ENCODE data around the gene FCRL6. TPM values are rescaled to one million over a fixed set of nuclear protein-coding genes. Genes with fewer than 3 reads are reported as not detected.

FCRL6 gene
- total RNA-seq, 2 experiments from 2014 or later, result not detected

- Mint-ChIP-seq H3K4me1 (peaks cover 12% of the 10 kb centered on the region), H3K27me3 (no peaks in the 10 kb centered on the region), H3K27ac (no peak overlapping the region), H3K4me3 (no peak overlapping the region), H3K36me3 (ENCODE audit: low read depth) (no peaks in the 10 kb centered on the region), H3K9me3 (ENCODE audit: low read depth) (no peaks in the 10 kb centered on the region)
- ChIA-PET CTCF (interaction anchor here (0.6 to 9.1 kb wide), 25 partner anchors 10 to 431 kb away, joined by 3 to 150 read pairs (median 4); partner anchors contain the start of genes DUSP23 and SLAMF8), POLR2A (no interaction called here)
- ATAC-seq (no peak), DNase-seq (no peak)
- intact Hi-C loops (cut with DNase I, micrococcal nuclease), result loop anchor here (1.0 kb wide), 2 partner anchors 92 to 208 kb away; no protein-coding TSS in a partner anchor
Measured at GRCh38 chr1:159799446-159799985, 2.6 kb upstream of the FCRL6 start.

- no peak overlapping the region for H3K4me3 Mint-ChIP-seq
- H3K27ac Mint-ChIP-seq, result no peak overlapping the region
- no peaks in the 10 kb centered on the region for H3K9me3 Mint-ChIP-seq (ENCODE audit: low read depth)
- H3K27me3 Mint-ChIP-seq, result no peaks in the 10 kb centered on the region
- ChIA-PET POLR2A (no interaction called here), CTCF (interaction anchor here (0.6 to 9.1 kb wide), 15 partner anchors 14 to 213 kb away, joined by 3 to 150 read pairs (median 5); partner anchors contain the start of genes DUSP23 and SLAMF8)
- no peaks in the 10 kb centered on the region for H3K36me3 Mint-ChIP-seq (ENCODE audit: low read depth)
- intact Hi-C loops (cut with DNase I, micrococcal nuclease), result no loop called here
- H3K4me1 Mint-ChIP-seq, result peaks cover 12% of the 10 kb centered on the region
- ATAC-seq (peak; percentile 46), DNase-seq (peak; percentile 10)
Measured at GRCh38 chr1:159800177-159800930, 1.8 kb upstream of the FCRL6 start.

- peaks cover 12% of the 10 kb centered on the region for H3K4me1 Mint-ChIP-seq
- H3K4me3 Mint-ChIP-seq, result no peak overlapping the region
- H3K27ac Mint-ChIP-seq, result no peak overlapping the region
- CTCF ChIA-PET, result interaction anchor here (0.7 to 2.5 kb wide), 6 partner anchors 11 to 348 kb away, joined by 3 to 15 read pairs (median 3); no protein-coding TSS in a partner anchor
- no peak for DNase-seq
- H3K36me3 Mint-ChIP-seq (ENCODE audit: low read depth), result no peaks in the 10 kb centered on the region
- intact Hi-C loops (cut with DNase I, micrococcal nuclease), result no loop called here
- POLR2A ChIA-PET, result no interaction called here
- H3K27me3 Mint-ChIP-seq, result no peaks in the 10 kb centered on the region
- no peak for ATAC-seq
- no peaks in the 10 kb centered on the region for H3K9me3 Mint-ChIP-seq (ENCODE audit: low read depth)
Measured at GRCh38 chr1:159803956-159804689, 2.0 kb downstream of the FCRL6 start.

GRCh38 chr1:159804924-159805323 lies 2.8 kb downstream of the FCRL6 start:
- H3K4me1 Mint-ChIP-seq, result peaks cover 9% of the 10 kb centered on the region
- ChIA-PET CTCF (interaction anchor here (0.6 to 1.6 kb wide), 4 partner anchors 12 to 203 kb away, joined by 3 read pairs; no protein-coding TSS in a partner anchor), POLR2A (interaction anchor here (0.6 kb wide), 1 partner anchor 267 kb away, joined by 3 read pairs; no protein-coding TSS in a partner anchor)
- no peak overlapping the region for H3K27ac Mint-ChIP-seq
- H3K4me3 Mint-ChIP-seq, result no peak overlapping the region
- H3K9me3 Mint-ChIP-seq (ENCODE audit: low read depth), result no peaks in the 10 kb centered on the region
- no peaks in the 10 kb centered on the region for H3K27me3 Mint-ChIP-seq
- intact Hi-C loops (cut with DNase I, micrococcal nuclease), result loop anchor here in 1 of 2 experiments (5.0 kb wide), 1 partner anchor 52 kb away; no protein-coding TSS in a partner anchor
- ATAC-seq (no peak), DNase-seq (no peak)
- no peaks in the 10 kb centered on the region for H3K36me3 Mint-ChIP-seq (ENCODE audit: low read depth)

GRCh38 chr1:159815926-159816325 lies 13.8 kb downstream of the FCRL6 start:
- Mint-ChIP-seq H3K36me3 (ENCODE audit: low read depth) (no peaks in the 10 kb centered on the region), H3K4me1 (peaks cover 5% of the 10 kb centered on the region), H3K9me3 (ENCODE audit: low read depth) (no peaks in the 10 kb centered on the region), H3K4me3 (no peak overlapping the region), H3K27ac (no peak overlapping the region), H3K27me3 (no peaks in the 10 kb centered on the region)
- ChIA-PET CTCF (interaction anchor here (1.9 kb wide), 1 partner anchor 75 kb away, joined by 5 read pairs; no protein-coding TSS in a partner anchor), POLR2A (no interaction called here)
- no peak for DNase-seq
- no peak for ATAC-seq
- intact Hi-C loops (cut with DNase I, micrococcal nuclease), result no loop called here

DNA sequence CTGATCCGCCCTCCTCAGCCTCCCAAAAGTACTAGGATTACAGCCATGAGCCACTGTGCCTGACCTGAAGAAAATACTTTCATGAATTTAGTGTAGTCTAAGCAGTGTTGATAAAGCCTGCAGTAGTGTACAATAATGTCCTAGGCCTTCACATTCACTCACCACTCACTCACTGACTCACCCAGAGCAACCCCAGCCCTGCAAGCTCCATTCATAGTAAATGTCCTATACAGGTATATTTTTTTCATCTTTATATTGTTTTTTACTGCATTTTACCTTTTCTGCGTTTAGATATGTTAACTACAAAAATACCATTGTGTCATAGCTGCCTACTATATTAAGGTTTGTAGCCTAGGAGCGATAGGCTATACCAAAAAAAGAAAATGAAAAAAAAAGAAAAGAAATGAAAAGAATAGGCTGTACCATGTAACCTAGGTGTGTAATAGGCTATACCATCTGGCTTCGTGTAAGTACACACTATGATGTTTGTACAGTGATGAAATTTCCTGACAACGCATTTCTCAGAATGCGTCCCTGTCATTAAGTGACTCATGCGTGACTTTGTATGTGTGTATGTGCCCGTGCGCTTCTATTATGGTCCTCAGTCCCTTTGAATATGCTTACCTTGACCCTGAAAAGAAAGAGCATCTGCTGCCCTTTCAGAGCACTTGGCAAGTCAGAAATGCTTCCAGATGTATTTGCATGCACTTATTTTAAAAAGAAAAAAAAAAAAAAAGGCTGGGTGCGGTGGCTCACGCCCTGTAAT lies 15.3 kb downstream of the FCRL6 start:
- Mint-ChIP-seq H3K9me3 (ENCODE audit: low read depth) (no peaks in the 10 kb centered on the region), H3K36me3 (ENCODE audit: low read depth) (no peaks in the 10 kb centered on the region), H3K4me1 (peaks cover 5% of the 10 kb centered on the region), H3K27ac (no peak overlapping the region), H3K4me3 (no peak overlapping the region), H3K27me3 (no peaks in the 10 kb centered on the region)
- ATAC-seq (peak; percentile 51), DNase-seq (no peak)
- CTCF ChIA-PET, result interaction anchor here (0.8 to 1.9 kb wide), 3 partner anchors 22 to 73 kb away, joined by 3 to 5 read pairs (median 4); no protein-coding TSS in a partner anchor
- intact Hi-C loops (cut with DNase I, micrococcal nuclease), result no loop called here
- POLR2A ChIA-PET, result interaction anchor here (0.6 to 0.7 kb wide), 2 partner anchors 10 to 474 kb away, joined by 3 to 5 read pairs; no protein-coding TSS in a partner anchor

GRCh38 chr1:159821171-159821867 lies 19.2 kb downstream of the FCRL6 start:
- CTCF ChIA-PET, result interaction anchor here (0.8 to 1.6 kb wide), 11 partner anchors 8 to 186 kb away, joined by 3 to 8 read pairs (median 4); no protein-coding TSS in a partner anchor
- no peaks in the 10 kb centered on the region for H3K36me3 Mint-ChIP-seq (ENCODE audit: low read depth)
- H3K4me3 Mint-ChIP-seq, result no peak overlapping the region
- intact Hi-C loops (cut with DNase I, micrococcal nuclease), result no loop called here
- peaks cover 17% of the 10 kb centered on the region for H3K4me1 Mint-ChIP-seq
- POLR2A ChIA-PET, result no interaction called here
- no peak overlapping the region for H3K27ac Mint-ChIP-seq
- peaks cover 2% of the 10 kb centered on the region for H3K9me3 Mint-ChIP-seq (ENCODE audit: low read depth)
- H3K27me3 Mint-ChIP-seq, result no peaks in the 10 kb centered on the region
- DNase-seq, result peak; percentile 56
- ATAC-seq, result no peak

- DNase-seq (no peak), ATAC-seq (no peak)
- intact Hi-C loops (cut with DNase I, micrococcal nuclease), result no loop called here
- no peak overlapping the region for H3K4me3 Mint-ChIP-seq
- H3K27me3 Mint-ChIP-seq, result no peaks in the 10 kb centered on the region
- POLR2A ChIA-PET, result interaction anchor here (0.7 kb wide), 1 partner anchor 8 kb away, joined by 3 read pairs; no protein-coding TSS in a partner anchor
- H3K27ac Mint-ChIP-seq, result no peak overlapping the region
- no peaks in the 10 kb centered on the region for H3K36me3 Mint-ChIP-seq (ENCODE audit: low read depth)
- CTCF ChIA-PET, result interaction anchor here (0.7 to 1.5 kb wide), 3 partner anchors 24 to 66 kb away, joined by 3 to 5 read pairs (median 3); no protein-coding TSS in a partner anchor
- peaks cover 2% of the 10 kb centered on the region for H3K9me3 Mint-ChIP-seq (ENCODE audit: low read depth)
- peaks cover 36% of the 10 kb centered on the region for H3K4me1 Mint-ChIP-seq
Measured at GRCh38 chr1:159823406-159823805, 21.2 kb downstream of the FCRL6 start.

DNA sequence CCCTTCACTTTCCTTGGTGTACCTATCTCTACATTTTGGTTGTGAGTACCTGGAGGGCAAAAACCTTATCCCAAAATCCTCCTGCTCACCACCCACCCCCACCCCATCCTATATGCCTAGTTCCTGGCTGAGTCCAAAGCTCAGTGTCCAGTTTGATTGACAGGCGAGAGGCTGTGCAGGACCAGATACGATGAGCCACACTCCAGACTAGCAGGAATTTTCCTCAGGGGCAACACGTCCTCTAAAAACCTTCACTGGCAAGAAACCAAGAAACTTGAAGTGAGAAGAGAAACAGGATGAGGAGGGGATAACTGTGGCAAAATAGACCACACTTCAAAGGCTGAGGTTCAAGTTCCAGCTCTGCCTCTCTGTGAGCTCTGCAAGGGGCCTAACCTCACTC lies 23.4 kb downstream of the FCRL6 start:
- DNase-seq, result no peak
- Mint-ChIP-seq H3K27me3 (no peaks in the 10 kb centered on the region), H3K4me3 (no peak overlapping the region), H3K27ac (peak overlapping the region; percentile 75), H3K36me3 (ENCODE audit: low read depth) (no peaks in the 10 kb centered on the region), H3K4me1 (peaks cover 39% of the 10 kb centered on the region), H3K9me3 (ENCODE audit: low read depth) (peaks cover 2% of the 10 kb centered on the region)
- ChIA-PET CTCF (interaction anchor here (0.6 to 1.4 kb wide), 3 partner anchors 26 to 1641 kb away, joined by 3 read pairs; no protein-coding TSS in a partner anchor), POLR2A (no interaction called here)
- ATAC-seq, result no peak
- intact Hi-C loops (cut with DNase I, micrococcal nuclease), result loop anchor here in 1 of 2 experiments (5.0 kb wide), 1 partner anchor 43 kb away; the partner anchor contains the start of gene DUSP23

Data from activated CD4-positive, alpha-beta T cell treated with anti-CD3 and anti-CD28 coated beads for 36 hours (primary cell).